Lower leg skin (tissue), 3 donors: ENCODE results near the gene SF3A1.

ENCODE experiments used
- CTCF ChIP-seq, 3 donors: fragments of 450-650 bp; IDR thresholded peaks; one replicate each; pipeline ENCODE4 v1.5.1; 2016; ENCODE audit warnings: antibody characterized with exemption in 3 of 3, mild to moderate bottlenecking in 3 of 3, moderate library complexity in 2 of 3
- POLR2A ChIP-seq, 2 donors: fragments of 450-650 bp; IDR thresholded peaks; one replicate each; pipeline ENCODE4 v1.6.1; 2016 to 2017; ENCODE audit warnings: antibody characterized with exemption in 2 of 2, mild to moderate bottlenecking in 1 of 2, moderate library complexity in 1 of 2

DNA sequence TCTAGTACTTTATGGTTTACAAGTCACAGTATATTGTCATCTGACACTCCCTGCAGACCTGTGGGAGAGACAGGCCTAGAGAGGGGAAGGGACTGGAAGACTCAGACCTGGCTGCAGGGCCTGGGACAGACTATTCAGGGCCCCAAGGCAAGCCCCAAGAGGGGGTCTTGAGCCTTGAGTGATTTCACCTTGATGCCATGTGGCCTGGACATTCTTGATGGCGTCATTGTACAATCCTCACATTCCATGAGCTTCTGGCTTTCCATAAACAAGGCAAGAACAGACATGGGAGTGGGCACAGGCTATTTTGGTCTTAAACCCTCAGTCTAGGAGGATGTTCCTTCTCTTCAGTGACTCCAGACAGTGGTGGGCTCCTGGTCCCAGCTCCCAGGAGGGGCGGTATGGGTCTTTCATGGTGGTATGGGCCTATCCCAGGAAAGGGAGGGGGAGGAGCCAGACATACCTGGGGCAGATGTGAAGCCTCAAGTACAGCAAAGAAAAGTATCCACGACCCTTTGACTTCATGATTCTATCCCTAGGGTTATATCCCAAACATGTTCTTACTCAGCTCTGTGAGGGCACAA, 28.1 kb downstream of the SF3A1 start:
- TF ChIP-seq POLR2A (IDR thresholded peaks at IDR 0.05) (no peak), CTCF (IDR thresholded peaks at IDR 0.05) (no peak)
